ENCODE data around the gene ZNF8. TPM values are rescaled to one million over a fixed set of nuclear protein-coding genes. Genes with fewer than 3 reads are reported as not detected.

Gene ZNF8
- total RNA-seq (7.9 and 8.0 TPM in 2 replicates), polyA plus RNA-seq (3.4 and 4.0 TPM in 2 replicates), polyA minus RNA-seq (5.6 and 7.3 TPM in 2 replicates)
- total RNA-seq (2013): 5.0 TPM

DNA sequence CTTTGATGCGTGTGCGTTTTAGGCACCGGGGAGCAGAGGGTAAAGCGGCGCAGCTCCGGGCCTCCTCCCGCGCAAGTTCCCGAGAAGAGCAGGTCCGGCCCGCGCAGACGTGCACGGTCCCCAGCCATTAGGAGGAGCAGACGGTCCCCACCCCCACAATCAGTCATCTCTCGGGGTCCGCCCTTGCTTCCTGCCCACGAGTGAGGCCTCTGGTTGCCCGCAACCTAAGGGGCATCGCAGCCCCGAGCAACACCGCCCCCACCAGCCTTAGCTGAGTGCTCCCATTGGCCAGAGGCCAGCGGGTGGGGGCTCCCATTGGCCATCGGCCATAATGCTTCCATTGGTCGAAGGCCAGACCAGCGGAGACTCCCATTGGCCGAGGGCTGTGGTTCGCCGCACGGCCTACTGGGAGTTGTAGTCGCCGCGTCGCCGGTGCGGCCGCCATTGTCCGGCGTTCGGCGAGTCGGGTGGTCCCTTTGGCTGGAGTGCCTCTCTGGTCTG is at the start of gene ZNF8:
TSS of gene ZNF8 (plus strand) at position 415 of the 501 bp plus-strand sequence. CDS start 127 bp downstream, outside the sequence.
- Histone ChIP-seq H3K4me2 (replicated peaks; ENCODE audit: low read depth, low read length, poor library complexity, severe bottlenecking) (peak within 1 kb of the TSS; percentile 95), H4K20me1 (ENCODE audit: control insufficient read depth, insufficient read depth, low read length, poor library complexity, severe bottlenecking) (no peaks in the 10 kb centered on the region), H3K27me3 (replicated peaks in 1 of 4; ENCODE audit: control extremely low read depth in 1 of 4, control insufficient read depth in 3 of 4, insufficient read depth in 4 of 4, low read length in 3 of 4) (no peaks in the 10 kb centered on the region), H3K36me3 (replicated peaks in 1 of 2; ENCODE audit: control extremely low read depth in 1 of 2, control insufficient read depth in 1 of 2, extremely low read depth in 1 of 2, insufficient read depth in 2 of 2, low read length in 1 of 2) (peaks cover 0 to 2% of the 10 kb centered on the region in 2 experiments), H3K79me2 (ENCODE audit: control insufficient read depth, insufficient read depth, low read length) (peaks cover 34% of the 10 kb centered on the region), H3K4me3 (ENCODE audit: control extremely low read depth in 1 of 5, extremely low read depth in 1 of 5, insufficient read depth in 1 of 5, low read depth in 2 of 5, low read length in 4 of 5) (peak within 1 kb of the TSS; percentile 72 to 98 (median 95)), H2AFZ (ENCODE audit: insufficient read depth, low read depth, low read length, poor library complexity, severe bottlenecking) (peak within 1 kb of the TSS; percentile 100), H3K9me3 (ENCODE audit: control extremely low read depth in 1 of 3, control insufficient read depth in 2 of 3, insufficient read depth in 1 of 3, low read length in 2 of 3) (peaks cover 0 to 24% (median 2%) of the 10 kb centered on the region in 3 donors), H3K27ac (ENCODE audit: low read length in 2 of 2) (peak within 1 kb of the TSS; percentile 73 to 86), H3K4me1 (ENCODE audit: control insufficient read depth in 2 of 2, insufficient read depth in 2 of 2, low read length in 2 of 2) (peaks cover 13 to 19% of the 10 kb centered on the region in 2 donors), H3K9ac (ENCODE audit: low read length) (peak within 1 kb of the TSS; percentile 99)
- H3K27me3 Mint-ChIP-seq: no peaks in the 10 kb centered on the region
- ChIA-PET POLR2A (interaction anchor here (0.5 to 1.5 kb wide), 10 partner anchors 9 to 551 kb away, joined by 3 to 9 read pairs (median 3); partner anchors contain the start of genes CHMP2A, ERVK3-1, ZNF274 and ZNF497), CTCF (no interaction called here)
- H3K4me1 Mint-ChIP-seq: peaks cover 38% of the 10 kb centered on the region
- ATAC-seq (ENCODE audit: low read depth): peak; percentile 98
- WGBS (ENCODE audit: insufficient coverage): 0% methylated on average over 42 of the region's 42 CpGs
- peak within 1 kb of the TSS; percentile 91 for H3K4me3 Mint-ChIP-seq
- intact Hi-C loops (cut with micrococcal nuclease): loop anchor here (1.0 kb wide), 10 partner anchors 27 to 645 kb away; partner anchors contain the start of genes ERVK3-1, ZNF132, ZNF211 and ZNF274
- peak; percentile 96 for DNase-seq
- TF ChIP-seq EZH2 (IDR thresholded peaks at IDR 0.05; ENCODE audit: borderline replicate concordance, insufficient read depth, low read depth, low read length, poor library complexity, severe bottlenecking): no peak
- TF ChIP-seq CTCF (IDR thresholded peaks at IDR 0.05): no peak
- H3K9me3 Mint-ChIP-seq (ENCODE audit: insufficient read depth): no peaks in the 10 kb centered on the region
- H3K27ac Mint-ChIP-seq: peak within 1 kb of the TSS; percentile 93

- Histone ChIP-seq H3K27me3 (replicated peaks in 1 of 4; ENCODE audit: control extremely low read depth in 1 of 4, control insufficient read depth in 3 of 4, insufficient read depth in 4 of 4, low read length in 3 of 4) (no peaks in the 10 kb centered on the region), H3K4me2 (replicated peaks; ENCODE audit: low read depth, low read length, poor library complexity, severe bottlenecking) (peak overlapping the region; percentile 97), H3K9me3 (ENCODE audit: control extremely low read depth in 1 of 3, control insufficient read depth in 2 of 3, insufficient read depth in 1 of 3, low read length in 2 of 3) (peaks cover 0 to 41% (median 3%) of the 10 kb centered on the region in 3 donors), H4K20me1 (ENCODE audit: control insufficient read depth, insufficient read depth, low read length, poor library complexity, severe bottlenecking) (no peaks in the 10 kb centered on the region), H3K27ac (ENCODE audit: low read length in 2 of 2) (peak overlapping the region in 1 of 2 donors; percentile 73), H3K36me3 (replicated peaks in 1 of 2; ENCODE audit: control extremely low read depth in 1 of 2, control insufficient read depth in 1 of 2, extremely low read depth in 1 of 2, insufficient read depth in 2 of 2, low read length in 1 of 2) (peaks cover 6 to 38% of the 10 kb centered on the region in 2 experiments), H3K4me1 (ENCODE audit: control insufficient read depth in 2 of 2, insufficient read depth in 2 of 2, low read length in 2 of 2) (peaks cover 11 to 24% of the 10 kb centered on the region in 2 donors), H3K79me2 (ENCODE audit: control insufficient read depth, insufficient read depth, low read length) (no peaks in the 10 kb centered on the region), H3K4me3 (ENCODE audit: control extremely low read depth in 1 of 5, extremely low read depth in 1 of 5, insufficient read depth in 1 of 5, low read depth in 2 of 5, low read length in 4 of 5) (peak overlapping the region in 4 of 5 experiments; percentile 78 to 91 (median 88)), H3K9ac (ENCODE audit: low read length) (peak overlapping the region; percentile 94), H2AFZ (ENCODE audit: insufficient read depth, low read depth, low read length, poor library complexity, severe bottlenecking) (peak overlapping the region; percentile 98)
- intact Hi-C loops (cut with micrococcal nuclease): loop anchor here (2.0 kb wide), 1 partner anchor 76 kb away; the partner anchor contains the start of gene ERVK3-1
- Mint-ChIP-seq H3K27ac (peak overlapping the region; percentile 42), H3K27me3 (no peaks in the 10 kb centered on the region), H3K4me1 (peaks cover 30% of the 10 kb centered on the region), H3K4me3 (peak overlapping the region; percentile 97), H3K9me3 (ENCODE audit: insufficient read depth) (peaks cover 8% of the 10 kb centered on the region)
- ATAC-seq (ENCODE audit: low read depth): no peak
- POLR2A ChIA-PET: interaction anchor here (1.2 kb wide), 1 partner anchor 49 kb away, joined by 3 read pairs; the partner anchor contains the start of gene ZNF8
- DNase-seq: peak; percentile 24
- CTCF ChIA-PET: interaction anchor here (1.3 kb wide), 1 partner anchor 10 kb away, joined by 3 read pairs; no protein-coding TSS in a partner anchor
- 50% methylated on average over 12 of the region's 13 CpGs for WGBS (ENCODE audit: insufficient coverage)
- TF ChIP-seq CTCF (IDR thresholded peaks at IDR 0.05) (no peak), EZH2 (IDR thresholded peaks at IDR 0.05; ENCODE audit: borderline replicate concordance, insufficient read depth, low read depth, low read length, poor library complexity, severe bottlenecking) (no peak)
Measured at GRCh38 chr19:58229255-58229639, 49.5 kb upstream of the ZNF8 start.
